ENCODE data around the gene EVC.
"Not testable (repeated sequence)": the region's sequence is repeated elsewhere in the genome, so short reads cannot be mapped to it uniquely, and the experiment has no call there.

EVC gene

GRCh38 chr4:5708449-5709206 is 2.4 kb upstream of the EVC start, which contains the start of gene EVC2:
TSS of gene EVC2 (minus strand) at chr4:5708559. CDS start at chr4:5708513, 46 bp downstream.
- peak; percentile 16 for DNase-seq

- DNase-seq: no peak
These were observed 1.8 kb upstream of the EVC start for GRCh38 chr4:5709207-5709575.

- DNase-seq: no peak
These were observed 688 bp upstream of the EVC start for GRCh38 chr4:5710065-5710960.

GRCh38 chr4:5711479-5712184 is 631 bp downstream of the EVC start:
- no peak for DNase-seq

DNA sequence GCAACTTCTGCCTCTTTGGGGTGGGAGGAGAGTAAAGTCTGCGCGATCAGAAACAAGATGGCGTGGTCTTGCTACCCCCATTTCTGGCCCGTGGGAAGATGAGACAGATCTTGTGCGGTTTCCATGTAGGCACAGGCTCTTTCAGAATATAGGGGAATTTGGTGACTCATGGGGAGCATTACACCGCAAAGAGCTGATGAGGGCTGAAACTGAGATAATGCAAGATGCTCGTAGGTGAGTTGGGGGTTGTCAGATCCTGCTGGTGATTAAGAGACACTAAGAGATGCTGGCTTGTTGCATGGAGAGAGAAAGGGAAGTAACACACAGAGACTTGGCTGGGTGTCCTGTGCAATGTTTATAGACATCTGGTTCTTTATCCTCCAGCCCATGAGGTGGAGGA is 1.5 kb downstream of the EVC start:
- DNase-seq: no peak

DNA sequence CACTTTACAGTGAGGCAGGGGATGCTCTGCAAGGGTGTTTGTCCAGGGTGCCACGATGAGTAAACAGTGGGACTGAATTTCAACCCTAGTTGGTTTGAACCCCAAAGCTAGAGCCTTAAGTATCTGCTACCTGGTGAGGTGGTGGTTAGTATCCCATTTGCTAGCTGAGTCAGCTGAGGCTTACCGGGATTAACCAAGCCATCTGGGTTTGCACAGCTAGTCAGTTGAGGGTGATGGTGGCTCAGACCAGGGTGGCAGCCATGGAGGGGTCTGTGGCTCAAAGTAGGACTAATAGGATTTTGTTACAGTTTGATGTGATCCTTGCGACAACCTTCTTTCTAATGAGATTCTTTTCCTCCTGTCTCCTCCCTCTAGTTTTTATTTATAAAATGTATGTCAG is 1.9 kb downstream of the EVC start:
- no peak for DNase-seq

DNA sequence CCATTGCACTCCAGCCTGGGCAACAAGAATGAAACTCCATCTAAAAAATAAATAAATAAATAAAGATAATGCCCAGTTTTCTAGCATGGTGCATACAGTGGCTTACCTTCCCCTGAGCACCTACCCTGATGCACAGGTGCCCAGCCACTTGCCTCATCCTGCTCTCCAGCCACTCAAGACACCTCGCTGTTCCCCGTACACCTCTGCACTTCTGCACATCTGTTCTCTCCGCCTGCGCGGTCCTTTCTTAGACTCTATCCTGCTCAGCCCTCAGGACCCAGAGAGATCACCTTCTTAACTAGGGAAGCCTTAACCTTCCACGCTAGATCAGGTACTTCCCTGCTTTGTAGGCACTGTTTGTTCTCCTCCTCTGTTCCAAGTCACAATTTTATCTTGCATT is 2.9 kb downstream of the EVC start:
- no peak for DNase-seq

- no peak for DNase-seq
These were observed 4.4 kb downstream of the EVC start for GRCh38 chr4:5715357-5715756.

DNA sequence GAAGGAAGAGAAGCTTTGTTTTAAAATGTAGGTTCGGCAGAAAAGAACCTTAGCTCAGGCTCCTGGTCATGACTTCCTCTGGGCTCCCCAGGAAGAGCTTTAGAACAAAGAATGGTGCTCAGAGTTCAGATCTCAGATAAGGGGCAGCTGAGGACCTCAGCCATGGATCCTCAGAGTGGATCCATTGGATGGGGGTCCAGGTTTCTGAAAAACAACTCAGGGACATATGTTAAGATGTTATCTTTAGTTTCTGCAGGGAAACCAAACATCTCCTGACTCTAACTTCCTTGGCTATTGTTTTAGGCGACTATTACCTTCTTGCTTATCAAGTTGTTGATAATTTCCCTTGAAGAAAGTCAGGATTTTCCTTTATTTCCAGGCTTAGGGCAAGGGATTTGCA is 5.4 kb downstream of the EVC start:
- DNase-seq: no peak

- no peak for DNase-seq
These were observed 6.6 kb downstream of the EVC start for GRCh38 chr4:5717449-5718158.

GRCh38 chr4:5718411-5718810 is 7.4 kb downstream of the EVC start:
- no peak for DNase-seq

DNA sequence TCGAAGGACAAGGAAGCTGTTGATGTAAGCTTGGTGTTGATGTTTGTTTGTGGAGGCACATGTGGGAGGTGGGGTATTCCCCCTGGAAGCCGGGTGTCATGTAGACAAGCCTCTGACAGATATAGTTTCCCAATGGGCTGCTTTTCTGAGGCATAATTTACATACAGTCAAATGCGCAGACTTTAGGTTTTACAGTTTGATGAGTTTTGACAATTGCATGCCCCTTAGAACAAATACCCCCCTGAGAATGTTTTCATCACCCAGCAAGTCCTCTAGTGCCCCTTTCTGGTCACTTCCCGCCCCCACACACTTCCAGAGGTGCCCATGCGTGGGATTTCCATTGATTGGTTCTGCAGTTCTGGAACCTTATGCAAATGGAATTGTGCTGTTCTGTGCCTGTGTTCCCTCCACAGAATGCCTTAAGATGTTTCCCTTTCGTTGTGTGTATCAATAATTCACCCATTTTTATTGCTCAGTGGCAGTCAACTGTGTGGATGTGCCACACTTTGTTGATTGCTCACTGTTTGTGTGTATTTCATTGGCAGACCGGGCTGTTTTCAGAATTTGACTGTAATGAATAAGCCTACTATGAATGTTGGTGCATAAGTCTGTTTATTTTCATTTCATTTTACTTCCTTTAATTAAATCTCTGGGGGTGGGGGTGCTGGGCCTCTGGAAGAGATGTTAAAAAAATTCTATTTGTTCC is 8.5 kb downstream of the EVC start:
- DNase-seq: no peak

DNA sequence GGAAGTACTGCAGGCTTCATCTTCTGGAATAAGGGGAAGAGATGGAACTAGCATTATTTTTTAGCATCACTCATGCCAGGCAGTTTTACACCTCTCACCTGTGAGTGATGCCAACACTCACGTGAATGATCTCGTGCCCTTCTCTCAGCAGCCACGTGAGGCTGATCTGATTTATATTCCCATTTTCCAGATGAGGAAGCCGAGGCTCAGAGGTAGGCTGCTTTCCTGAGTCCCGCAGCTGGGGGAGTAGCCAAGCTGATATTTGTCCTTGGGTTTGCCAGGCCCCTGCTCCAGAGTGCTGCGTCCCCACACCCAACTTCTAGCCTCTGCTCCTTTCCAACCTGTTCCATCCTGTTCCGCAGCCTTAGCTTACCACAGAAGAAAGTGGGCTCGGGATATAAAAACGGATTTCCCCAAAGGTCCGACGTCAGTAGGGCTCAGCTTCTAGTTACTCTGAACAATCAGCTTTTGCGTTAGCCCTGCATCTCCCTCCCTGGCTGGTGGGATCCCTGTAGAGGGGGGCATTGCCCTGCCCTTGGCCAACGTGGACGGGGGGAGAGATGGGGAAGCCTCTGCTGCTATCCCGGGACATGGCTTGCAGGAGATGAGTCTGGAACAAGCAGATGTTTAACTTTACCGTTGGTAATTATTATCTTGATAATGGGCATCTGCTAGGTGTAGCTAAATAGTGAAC is 9.3 kb downstream of the EVC start:
- no peak for DNase-seq

- DNase-seq: no peak
These were observed 10.0 kb downstream of the EVC start for GRCh38 chr4:5720980-5721379.

GRCh38 chr4:5721923-5722322 is 10.9 kb downstream of the EVC start:
- no peak for DNase-seq

- DNase-seq: no peak
These were observed 11.3 kb downstream of the EVC start for GRCh38 chr4:5722328-5722727.

- DNase-seq: no peak
These were observed 13.4 kb downstream of the EVC start for GRCh38 chr4:5724377-5724776.

DNA sequence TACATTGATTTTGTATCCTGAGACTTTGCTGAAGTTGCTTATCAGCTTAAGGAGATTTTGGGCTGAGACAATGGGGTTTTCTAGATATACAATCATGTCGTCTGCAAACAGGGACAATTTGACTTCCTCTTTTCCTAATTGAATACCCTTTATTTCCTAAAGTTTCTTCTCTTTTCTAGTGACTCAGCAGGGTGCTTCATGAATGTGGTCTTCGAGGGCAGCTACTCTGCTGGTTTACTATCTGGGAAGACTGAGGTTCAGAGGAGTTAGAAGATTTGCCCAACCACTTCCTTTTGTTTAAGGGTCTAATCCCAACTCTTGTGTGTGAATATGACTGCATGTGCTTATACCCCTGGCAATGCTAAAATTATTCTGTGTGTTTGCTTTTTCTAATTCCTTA is 17.4 kb downstream of the EVC start:
- DNase-seq: not testable (repeated sequence)

GRCh38 chr4:5730436-5730835 is 19.4 kb downstream of the EVC start:
- no peak for DNase-seq

GRCh38 chr4:5730993-5731990 is 20.3 kb downstream of the EVC start:
- DNase-seq: no peak

Data from central memory CD4-positive, alpha-beta T cell (primary cell).